Liver (tissue), 9 donors: Measurements from ENCODE around the gene ZFYVE28. TPM values are rescaled to one million over a fixed set of nuclear protein-coding genes. Genes with fewer than 3 reads are reported as not detected.

ENCODE experiments used
- DNase-seq: peaks from one replicate; pipeline ENCODE4 v3.0.0-alpha.2; 2017; ENCODE audit warnings: low spot score
- H3K27ac ChIP-seq, 2 donors: one replicate each; pipeline ENCODE4 v1.7.0; 2013; ENCODE audit warnings: inconsistent platforms in 2 of 2, low read length in 2 of 2, control low read depth in 1 of 2, low read depth in 1 of 2, mild to moderate bottlenecking in 1 of 2
- H3K27me3 ChIP-seq, 4 donors: one replicate each; pipeline versions ENCODE4 v1.6.1 to v1.7.0; 2013; ENCODE audit warnings: low read length in 3 of 4, inconsistent platforms in 1 of 4, mild to moderate bottlenecking in 1 of 4, moderate library complexity in 1 of 4; ENCODE audit not compliant: control insufficient read depth in 4 of 4, insufficient read depth in 4 of 4
- H3K36me3 ChIP-seq, 4 donors: one replicate each; pipeline versions ENCODE4 v1.6.1 to v1.7.0; 2013; ENCODE audit warnings: low read length in 3 of 4, mild to moderate bottlenecking in 3 of 4, low read depth in 1 of 4, moderate library complexity in 1 of 4; ENCODE audit not compliant: control insufficient read depth in 4 of 4, insufficient read depth in 3 of 4
- H3K4me1 ChIP-seq, 4 donors: one replicate each; pipeline versions ENCODE4 v1.6.1 to v1.7.0; 2013; ENCODE audit warnings: low read length in 3 of 4, mild to moderate bottlenecking in 3 of 4, moderate library complexity in 1 of 4; ENCODE audit not compliant: control insufficient read depth in 4 of 4, insufficient read depth in 4 of 4
- H3K4me3 ChIP-seq, 3 donors: one replicate each; pipeline versions ENCODE4 v1.6.1 to v1.7.0; 2013; ENCODE audit warnings: low read length in 3 of 3, control low read depth in 1 of 3, low read depth in 1 of 3, mild to moderate bottlenecking in 1 of 3
- H3K9ac ChIP-seq, 2 donors: one replicate each; pipeline ENCODE4 v1.7.0; 2013; ENCODE audit warnings: low read length in 2 of 2, mild to moderate bottlenecking in 2 of 2, moderate library complexity in 2 of 2, control low read depth in 1 of 2, low read depth in 1 of 2
- H3K9me3 ChIP-seq, 4 donors: one replicate each; pipeline versions ENCODE4 v1.6.1 to v1.7.0; 2013; ENCODE audit warnings: low read length in 3 of 4; ENCODE audit not compliant: control insufficient read depth in 4 of 4
- ATF3 ChIP-seq: IDR thresholded peaks from 2 replicates; pipeline ENCODE4 v1.6.1; 2016; ENCODE audit warnings: antibody characterized with exemption
- CTCF ChIP-seq: fragments of 150-350 bp; IDR thresholded peaks from 2 replicates; pipeline ENCODE4 v1.5.1; 2017; ENCODE audit warnings: improper control_type of control experiment, low read depth, low read length; ENCODE audit not compliant: missing input control
- FOXA1 ChIP-seq: IDR thresholded peaks from 2 replicates; pipeline ENCODE4 v1.6.1; 2016; ENCODE audit warnings: antibody characterized with exemption
- FOXA2 ChIP-seq: IDR thresholded peaks from 2 replicates; pipeline ENCODE4 v1.6.1; 2016; ENCODE audit warnings: antibody characterized with exemption
- GABPA ChIP-seq, 2 donors: IDR thresholded peaks in 1 of 2; conservative IDR thresholded peaks in 1 of 2; 2 replicates each; pipeline ENCODE4 v1.6.1; 2016; ENCODE audit warnings: antibody characterized with exemption in 2 of 2, mild to moderate bottlenecking in 1 of 2, moderate library complexity in 1 of 2
- HNF4G ChIP-seq: IDR thresholded peaks from 2 replicates; pipeline ENCODE4 v1.6.1; 2016; ENCODE audit warnings: antibody characterized with exemption
- JUND ChIP-seq, 2 donors: IDR thresholded peaks; 2 replicates each; pipeline ENCODE4 v1.6.1; 2016; ENCODE audit warnings: antibody characterized with exemption in 2 of 2
- RAD21 ChIP-seq, 2 donors: IDR thresholded peaks; 2 replicates each; pipeline ENCODE4 v1.6.1; 2016; ENCODE audit warnings: antibody characterized with exemption in 2 of 2, mild to moderate bottlenecking in 2 of 2
- RXRA ChIP-seq, 2 donors: IDR thresholded peaks; 2 replicates each; pipeline ENCODE4 v1.6.1; 2017 to 2018; ENCODE audit warnings: antibody characterized with exemption in 2 of 2, mild to moderate bottlenecking in 1 of 2
- TAF1 ChIP-seq: conservative IDR thresholded peaks from 2 replicates; pipeline ENCODE4 v1.6.1; 2016; ENCODE audit warnings: antibody characterized with exemption, mild to moderate bottlenecking
- YY1 ChIP-seq: IDR thresholded peaks from 2 replicates; pipeline ENCODE4 v1.6.1; 2016; ENCODE audit warnings: antibody characterized with exemption, mild to moderate bottlenecking
- ZBTB33 ChIP-seq: IDR thresholded peaks from 2 replicates; pipeline ENCODE4 v1.6.1; 2016; ENCODE audit warnings: antibody characterized with exemption
- WGBS: extraction: QIAGEN DNeasy Blood & Tissue Kit; methylation state at CpG from one replicate; pipeline ENCODE4 v1.1.7; 2013; 5-methylcytosine and 5-hydroxymethylcytosine counted together
- polyA plus RNA-seq, 2 donors: library from polyadenylated mRNA; stranded (reverse) in 1 of 2; unstranded in 1 of 2; fragments of 200-250 nt in 1 of 2; fragments of >200 nt in 1 of 2; fragmentation: Nextera tagmentation in 1 of 2; extraction: Ambion mirVana in 1 of 2; gene quantifications; one replicate each; pipeline versions ENCODE4 v1.2.1 to v1.2.3, GENCODE V29; 2013 to 2015
- total RNA-seq, 2 donors: library from RNA; depleted of rRNA; stranded (reverse); fragments of >200 nt; gene quantifications; one replicate each; pipeline ENCODE4 v1.2.3, GENCODE V29; 2014
- TF ChIP-seq, protein P1 (sequence below): IDR thresholded peaks from 2 replicates; pipeline ENCODE4 v1.6.1; 2016; ENCODE audit warnings: antibody characterized with exemption
- donor health status: healthy.
- donor health status: healthy.
- donor health status: healthy.
- donor health status: healthy.
- donor health status: healthy.

The ZFYVE28 gene
- total and polyA plus RNA-seq, 4 donors: 2.0 to 6.1 (median 2.7) TPM

DNA sequence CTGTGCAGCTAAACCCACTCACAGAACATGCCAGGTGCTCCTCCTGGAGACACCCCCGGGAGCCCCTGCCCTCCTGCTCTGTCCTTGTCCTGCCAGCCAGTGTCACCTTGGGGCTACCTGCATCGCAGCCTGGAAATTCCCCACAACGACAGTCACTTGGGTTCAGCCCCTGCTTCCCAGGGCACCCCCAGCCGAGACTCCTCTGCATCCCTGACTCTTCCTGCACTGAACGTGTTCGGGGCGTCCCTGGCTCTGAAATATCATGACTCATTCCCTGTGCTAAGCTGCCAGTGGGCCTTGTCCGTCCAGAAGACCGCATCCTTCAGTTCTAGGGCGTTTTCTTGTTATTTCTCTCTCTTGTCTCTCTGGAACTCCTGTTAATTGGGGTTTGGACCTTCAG, 6.1 kb upstream of the ZFYVE28 start:
- H3K4me3 ChIP-seq: no peak overlapping the region
- no peaks in the 10 kb centered on the region for H3K27me3 ChIP-seq
- no peak overlapping the region for H3K27ac ChIP-seq
- H3K36me3 ChIP-seq: no peaks in the 10 kb centered on the region
- DNase-seq: no peak
- no peak for TF ChIP-seq ATF3
- TF ChIP-seq HNF4G: no peak
- no peak for TF ChIP-seq YY1
- no peak for TF ChIP-seq RAD21 (IDR thresholded peaks at IDR 0.05)
- no peak for TF ChIP-seq FOXA1
- no peak for TF ChIP-seq GABPA (IDR thresholded peaks at IDR 0.05 in 1 of 2, conservative IDR thresholded peaks at IDR 0.05 in 1 of 2)
- no peak for TF ChIP-seq RXRA (IDR thresholded peaks at IDR 0.05)
- no peak for TF ChIP-seq FOXA2
- no peak for TF ChIP-seq JUND (IDR thresholded peaks at IDR 0.05)
- no peak for TF ChIP-seq ZBTB33
- TF ChIP-seq TAF1: no peak
- peaks cover 0 to 2% (median 1%) of the 10 kb centered on the region in 4 donors for H3K4me1 ChIP-seq
- no peaks in the 10 kb centered on the region for H3K9me3 ChIP-seq
- 91% methylated on average over 10 of the region's 10 CpGs for WGBS
- no peak overlapping the region for H3K9ac ChIP-seq

- H3K4me3 ChIP-seq: no peak overlapping the region
- no peak overlapping the region for H3K9ac ChIP-seq
- no peak overlapping the region for H3K27ac ChIP-seq
- no peaks in the 10 kb centered on the region for H3K27me3 ChIP-seq
- no peaks in the 10 kb centered on the region for H3K9me3 ChIP-seq
- TF ChIP-seq RXRA (IDR thresholded peaks at IDR 0.05) (no peak), YY1 (no peak), ZBTB33 (no peak), CTCF (no peak), RAD21 (IDR thresholded peaks at IDR 0.05) (no peak)
- TF ChIP-seq, protein P1, sequence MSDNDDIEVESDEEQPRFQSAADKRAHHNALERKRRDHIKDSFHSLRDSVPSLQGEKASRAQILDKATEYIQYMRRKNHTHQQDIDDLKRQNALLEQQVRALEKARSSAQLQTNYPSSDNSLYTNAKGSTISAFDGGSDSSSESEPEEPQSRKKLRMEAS: no peak
- H3K36me3 ChIP-seq: no peaks in the 10 kb centered on the region
- DNase-seq: no peak
- H3K4me1 ChIP-seq: peaks cover 0 to 10% (median 8%) of the 10 kb centered on the region in 4 donors
- 92% methylated on average over 10 of the region's 10 CpGs for WGBS
Measured at GRCh38 chr4:2423695-2424094, 5.2 kb upstream of the ZFYVE28 start.
